GM21390 (cell line): ENCODE measurements around the gene COMMD7.
"Not testable (repeated sequence)": the region's sequence is repeated elsewhere in the genome, so short reads cannot be mapped to it uniquely, and the experiment has no call there.

ENCODE experiments used
- ATAC-seq: cut with Tn5 transposase; IDR thresholded peaks from one replicate; pipeline ENCODE4 v1.9.1; 2021; ENCODE audit not compliant: unreplicated experiment

COMMD7 gene

GRCh38 chr20:32767418-32768198 is 24.3 kb upstream of the COMMD7 start:
- ATAC-seq: no peak

- ATAC-seq: not testable (repeated sequence)
Observed at GRCh38 chr20:32765230-32765875, 22.1 kb upstream of the COMMD7 start.

- ATAC-seq: no peak
Observed at GRCh38 chr20:32764005-32764960, 21.0 kb upstream of the COMMD7 start.

DNA sequence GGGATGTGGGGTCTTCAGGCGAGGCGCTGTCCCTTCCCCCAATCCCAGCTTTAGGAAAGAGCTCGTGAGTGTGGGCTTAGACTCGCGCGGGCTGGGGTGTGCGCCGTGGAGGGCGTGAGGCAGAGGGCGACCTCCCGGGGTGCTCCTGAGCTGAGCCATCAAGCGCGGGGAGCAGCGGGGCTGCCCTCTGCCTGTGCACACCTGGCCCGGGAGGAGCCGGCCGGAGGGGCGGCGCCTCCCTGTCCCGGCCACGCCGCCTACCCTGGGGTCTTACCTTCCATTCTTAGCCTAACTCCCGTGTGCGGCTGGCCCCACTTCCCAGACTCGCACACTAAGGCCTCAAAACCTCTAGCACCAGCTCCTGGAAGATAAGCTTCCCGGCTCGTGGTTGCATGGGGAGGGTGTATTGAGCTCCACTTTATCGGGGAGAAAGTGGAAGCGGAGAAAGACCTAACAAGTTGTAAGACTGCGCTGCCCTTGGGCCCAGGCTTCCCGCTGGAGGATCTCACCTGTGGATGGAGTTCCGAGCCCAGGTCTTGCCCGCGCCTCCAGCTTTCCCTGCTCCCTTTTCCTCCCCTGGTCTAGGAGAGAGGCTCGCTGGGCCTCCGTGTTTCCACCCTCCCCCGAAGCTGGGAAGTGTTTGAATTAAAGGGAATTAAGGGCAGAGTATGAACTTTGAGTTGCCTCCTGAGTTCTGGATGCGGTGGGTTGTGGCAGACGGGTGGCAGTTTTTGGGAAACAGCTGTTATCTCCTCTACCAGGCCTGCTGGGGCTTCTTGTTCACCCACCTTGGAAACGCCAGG is 20.1 kb upstream of the COMMD7 start:
- ATAC-seq: no peak

- no peak for ATAC-seq
Observed at GRCh38 chr20:32762754-32763201, 19.5 kb upstream of the COMMD7 start.

DNA sequence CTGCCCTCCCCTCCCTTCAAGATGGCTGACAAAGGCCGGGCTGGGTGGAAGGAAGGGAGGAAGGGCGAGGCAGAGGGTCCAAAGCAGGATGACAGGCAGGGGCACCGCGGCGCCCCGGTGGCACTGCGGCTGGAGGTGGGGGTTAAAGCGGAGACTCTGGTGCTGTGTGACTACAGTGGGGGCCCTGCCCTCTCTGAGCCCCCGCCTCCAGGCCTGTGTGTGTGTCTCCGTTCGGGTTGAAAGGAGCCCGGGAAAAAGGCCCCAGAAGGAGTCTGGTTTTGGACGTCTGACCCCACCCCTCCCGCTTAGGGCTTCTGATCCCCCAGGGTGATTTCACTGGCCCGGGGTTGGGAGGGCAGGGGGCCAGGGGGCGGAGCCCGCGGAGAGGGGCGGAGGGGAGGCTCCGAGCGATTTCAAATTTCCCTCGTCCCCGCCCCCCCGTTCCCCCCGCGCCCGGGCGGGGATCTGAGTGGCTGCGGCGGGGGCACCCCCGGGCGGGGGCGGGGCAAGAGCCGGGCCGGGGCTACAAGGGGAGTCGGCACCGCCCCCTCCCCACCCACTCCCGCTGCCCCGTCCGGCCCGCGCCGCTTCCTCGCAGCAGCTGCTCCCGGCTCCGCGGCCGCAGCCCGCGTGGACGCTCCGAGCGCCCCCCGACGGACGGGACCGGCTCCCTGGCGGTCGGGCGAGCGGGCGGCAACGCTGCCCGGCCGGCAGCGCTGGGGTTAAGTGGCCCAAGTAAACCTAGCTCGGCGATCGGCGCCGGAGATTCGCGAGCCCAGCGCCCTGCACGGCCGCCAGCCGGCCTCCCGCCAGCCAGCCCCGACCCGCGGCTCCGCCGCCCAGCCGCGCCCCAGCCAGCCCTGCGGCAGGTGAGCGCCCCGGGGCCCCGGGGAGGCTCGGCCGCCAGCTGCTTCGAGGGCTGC is 18.8 kb upstream of the COMMD7 start, which contains the start of gene DNMT3B:
TSS of gene DNMT3B (plus strand) at position 555 of the 923 bp plus-strand sequence. CDS start 17,939 bp downstream, outside the sequence.
- peak; percentile 68 for ATAC-seq

- no peak for ATAC-seq
Observed at GRCh38 chr20:32761417-32761830, 18.2 kb upstream of the COMMD7 start.

DNA sequence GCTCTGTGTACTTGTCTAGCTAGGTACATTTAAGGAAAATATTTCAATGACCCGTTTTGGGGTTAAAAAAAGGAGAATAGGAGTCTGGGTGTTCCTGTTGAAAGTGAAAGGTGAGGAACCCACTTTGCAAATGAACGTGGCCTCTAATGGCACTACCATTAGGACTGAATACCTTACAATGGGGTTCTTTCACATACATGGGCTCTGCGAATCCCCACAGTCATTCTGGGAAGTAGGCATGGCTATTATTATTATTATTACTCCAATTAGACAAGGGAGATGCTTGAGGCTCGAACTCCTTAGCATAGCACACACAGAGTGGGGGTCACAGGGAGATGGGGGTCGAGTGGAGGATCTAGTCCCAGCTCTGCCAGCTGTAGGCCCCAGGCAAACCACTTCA is 12.9 kb upstream of the COMMD7 start:
- no peak for ATAC-seq

DNA sequence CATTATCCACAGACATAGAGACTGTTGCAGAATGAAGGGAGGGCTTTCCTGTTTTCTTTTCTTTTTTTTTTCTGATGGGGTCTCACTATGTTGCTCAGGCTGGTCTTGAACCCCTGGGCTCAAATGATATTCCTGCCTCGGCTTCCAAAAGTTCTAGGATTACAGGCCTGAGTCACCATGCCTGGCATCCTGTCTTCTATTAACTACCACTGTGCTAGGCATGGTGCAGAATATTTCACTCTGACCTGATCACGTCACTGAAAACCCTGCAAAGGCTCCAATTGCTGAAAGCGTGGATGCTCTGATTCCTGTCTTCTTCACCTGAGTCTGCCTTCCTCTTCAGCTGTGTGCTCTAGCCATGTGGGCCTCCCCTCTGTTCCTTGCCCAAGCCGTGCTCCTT is 10.5 kb upstream of the COMMD7 start:
- no peak for ATAC-seq

DNA sequence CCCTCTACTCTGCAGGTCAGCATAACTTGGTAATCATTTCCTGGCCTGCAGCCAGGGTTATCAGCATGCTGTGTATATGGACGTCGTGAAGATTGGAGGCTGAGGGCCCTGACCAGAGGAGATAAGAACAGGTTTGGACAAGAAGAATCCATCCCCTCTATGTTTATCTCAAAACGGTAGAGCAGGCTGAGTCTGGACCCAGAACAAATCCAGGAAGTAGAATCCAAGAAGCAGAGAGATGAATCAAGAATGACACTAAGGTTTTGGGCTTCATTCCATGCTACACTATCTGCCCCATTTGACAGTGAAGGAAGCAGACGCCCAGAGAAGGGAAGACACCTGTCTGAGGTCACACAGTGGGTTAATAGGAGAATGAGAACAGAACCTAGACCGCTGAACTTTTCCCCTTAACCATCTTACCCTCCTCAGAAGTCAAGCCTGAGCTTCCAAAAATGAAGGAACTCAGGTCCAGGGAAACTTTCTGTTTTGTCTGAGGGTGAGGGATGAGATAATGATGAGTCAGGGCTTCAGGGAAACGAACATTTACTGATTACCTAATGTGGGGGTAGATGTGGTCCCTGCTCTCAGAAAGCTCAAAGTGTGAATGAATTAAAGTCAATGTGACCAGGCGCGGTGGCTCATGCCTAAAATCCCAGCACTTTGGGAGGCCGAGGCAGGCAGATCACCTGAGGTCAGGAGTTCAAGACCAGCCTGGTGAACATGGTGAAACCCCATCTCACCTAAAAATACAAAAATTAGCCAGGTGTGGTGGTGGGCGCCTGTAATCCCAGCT is 9.4 kb upstream of the COMMD7 start:
- no peak for ATAC-seq

DNA sequence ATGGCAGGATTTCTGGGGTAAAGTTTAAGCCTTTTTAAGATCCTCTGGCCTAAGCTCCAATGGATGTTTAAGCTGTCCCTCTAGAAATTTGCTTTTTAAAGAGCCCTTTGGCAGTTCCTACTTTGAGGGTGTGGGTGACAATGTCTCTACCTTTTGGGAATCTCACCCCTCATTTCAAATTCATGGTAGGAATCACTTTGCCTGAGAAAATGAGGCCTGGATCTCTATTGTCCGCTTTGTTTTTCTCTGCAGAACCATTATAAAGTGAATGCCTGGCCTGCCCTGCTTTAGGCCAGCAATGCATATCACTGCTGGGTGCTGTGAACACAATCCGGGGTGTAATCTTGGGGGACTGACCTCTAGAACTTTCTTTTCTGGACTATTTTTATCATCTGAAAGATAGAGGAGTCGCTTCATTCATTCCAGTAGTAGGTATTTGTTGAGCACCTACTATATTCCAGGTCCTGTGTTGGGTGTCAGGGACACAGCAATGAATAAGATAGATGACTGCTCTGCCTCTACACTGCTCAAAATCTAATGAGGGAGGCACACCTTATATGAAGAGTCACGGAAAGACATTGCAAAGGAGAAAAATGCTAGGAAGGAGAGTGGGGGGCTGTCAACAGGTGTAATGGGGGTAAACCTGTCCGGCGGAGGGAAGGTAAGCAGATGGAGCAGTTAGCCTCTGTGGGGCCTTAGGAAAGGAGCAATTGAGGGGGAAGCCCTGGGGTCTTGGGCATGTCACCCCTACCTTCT is 8.6 kb upstream of the COMMD7 start:
- ATAC-seq: no peak

- no peak for ATAC-seq
Observed at GRCh38 chr20:32751293-32751692, 8.0 kb upstream of the COMMD7 start.

DNA sequence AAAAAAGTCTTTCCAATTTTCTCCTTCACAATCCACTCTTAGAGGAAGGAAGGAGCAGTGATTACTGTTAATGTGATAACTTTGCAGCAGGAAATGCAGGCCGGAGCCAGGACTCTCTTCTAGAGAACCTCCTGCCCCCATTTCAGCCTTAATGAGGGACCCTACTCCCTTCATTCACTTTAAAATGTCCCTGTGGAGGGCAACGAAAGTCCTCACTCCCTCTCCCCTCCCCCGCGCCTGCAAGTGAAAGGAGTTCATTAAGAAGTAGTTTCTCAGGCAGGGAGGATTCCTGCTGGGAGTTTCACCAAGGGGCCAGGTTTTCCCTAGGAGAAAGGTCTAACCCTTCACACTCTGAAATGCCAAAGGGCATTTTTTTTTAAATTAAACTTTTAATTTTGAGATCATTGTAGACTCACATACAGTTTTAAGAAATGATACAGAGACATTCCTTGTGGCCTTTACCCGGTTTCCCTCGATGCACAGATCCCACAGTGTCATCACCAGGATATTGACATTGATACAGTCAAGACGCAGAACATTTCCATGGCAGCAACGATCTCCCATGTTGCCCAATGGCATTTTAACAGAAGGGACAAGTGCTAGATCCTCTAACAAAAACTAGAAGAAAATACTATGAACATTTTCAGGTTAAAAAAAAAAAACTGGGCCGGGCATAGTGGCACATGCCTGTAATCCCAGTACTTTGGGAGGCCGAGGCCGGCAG is 6.8 kb upstream of the COMMD7 start:
- ATAC-seq: no peak

- no peak for ATAC-seq
Observed at GRCh38 chr20:32742322-32743236, 688 bp downstream of the COMMD7 start.

- ATAC-seq: no peak
Observed at GRCh38 chr20:32741151-32741550, 2.1 kb downstream of the COMMD7 start.
